Neural progenitor cell (in vitro differentiated cells): Measurements from ENCODE around the gene FBXL14. TPM values are rescaled to one million over a fixed set of nuclear protein-coding genes. Genes with fewer than 3 reads are reported as not detected.

Experiments
- DNase-seq: peaks from one replicate; pipeline ENCODE4 v3.0.0-alpha.2; 2016; ENCODE audit warnings: low spot score
- H2AFZ ChIP-seq: fragments of 200-600 bp; sonication (generic); replicated peaks from 2 replicates; pipeline ENCODE4 v1.6.1; 2016; ENCODE audit warnings: antibody characterized with exemption
- H3F3A ChIP-seq: fragments of 200-600 bp; sonication (generic); 2 replicates; pipeline ENCODE4 v1.6.1; 2016; ENCODE audit warnings: antibody characterized with exemption, low read depth
- H3K27ac ChIP-seq: fragments of 200-600 bp; sonication (generic); 2 replicates; pipeline ENCODE4 v1.5.1; 2016; ENCODE audit warnings: mild to moderate bottlenecking
- H3K27me3 ChIP-seq: fragments of 200-600 bp; sonication (generic); 2 replicates; pipeline ENCODE4 v1.6.1; 2016; ENCODE audit warnings: mild to moderate bottlenecking, moderate library complexity
- H3K36me3 ChIP-seq: fragments of 200-600 bp; sonication (generic); 2 replicates; pipeline ENCODE4 v1.5.1; 2016
- H3K4me1 ChIP-seq: fragments of 200-600 bp; sonication (generic); 2 replicates; pipeline ENCODE4 v1.6.1; 2016; ENCODE audit warnings: mixed run types
- H3K4me2 ChIP-seq: fragments of 200-600 bp; sonication (generic); 2 replicates; pipeline ENCODE4 v1.6.1; 2016
- H3K4me3 ChIP-seq: fragments of 200-600 bp; sonication (generic); 2 replicates; pipeline ENCODE4 v1.5.1; 2016
- H3K79me2 ChIP-seq: fragments of 200-600 bp; sonication (generic); 2 replicates; pipeline ENCODE4 v1.6.1; 2016; ENCODE audit warnings: low read depth
- H3K9ac ChIP-seq: fragments of 200-600 bp; sonication (generic); 2 replicates; pipeline ENCODE4 v1.6.1; 2016
- H3K9me3 ChIP-seq: fragments of 200-600 bp; sonication (generic); 2 replicates; pipeline ENCODE4 v1.5.1; 2016; ENCODE audit warnings: low read depth
- H4K20me1 ChIP-seq: fragments of 200-600 bp; sonication (generic); 2 replicates; pipeline ENCODE4 v1.6.1; 2016; ENCODE audit warnings: low read depth
- H3K27ac Mint-ChIP-seq: 3 replicates; pipeline ENCODE4 v1.8.0; 2021; ENCODE audit warnings: mixed read lengths
- H3K27me3 Mint-ChIP-seq: 2 replicates; pipeline ENCODE4 v1.8.0; 2022; ENCODE audit warnings: low read depth, mild to moderate bottlenecking, inconsistent platforms, moderate library complexity, mixed read lengths; ENCODE audit not compliant: insufficient read depth
- H3K36me3 Mint-ChIP-seq: 3 replicates; pipeline ENCODE4 v1.8.0; 2021; ENCODE audit warnings: mixed read lengths
- H3K4me1 Mint-ChIP-seq: 3 replicates; pipeline ENCODE4 v1.8.0; 2021; ENCODE audit warnings: mixed read lengths
- H3K4me3 Mint-ChIP-seq: 3 replicates; pipeline ENCODE4 v1.8.0; 2021; ENCODE audit warnings: mild to moderate bottlenecking, moderate library complexity, mixed read lengths
- H3K9me3 Mint-ChIP-seq: 3 replicates; pipeline ENCODE4 v1.8.0; 2020; ENCODE audit warnings: mixed read lengths
- EZH2 ChIP-seq: fragments of 200-600 bp; sonication (generic); IDR thresholded peaks from 2 replicates; pipeline ENCODE4 v1.6.1; 2017; ENCODE audit warnings: antibody characterized with exemption, mild to moderate bottlenecking, moderate library complexity
- EZH2phosphoT487 ChIP-seq: fragments of 200-600 bp; sonication (generic); IDR thresholded peaks from 2 replicates; pipeline ENCODE4 v1.6.1; 2017; ENCODE audit warnings: antibody characterized with exemption
- total RNA-seq: library from RNA; depleted of rRNA; stranded (reverse); fragments of >200 nt; gene quantifications from 2 replicates; pipeline ENCODE4 v1.2.3, GENCODE V29; 2015; ENCODE audit warnings: low replicate concordance
- TF ChIP-seq, protein P1 (sequence below): fragments of 200-600 bp; sonication (generic); IDR thresholded peaks from 2 replicates; pipeline ENCODE4 v1.5.1; 2017; ENCODE audit warnings: antibody characterized with exemption, mild to moderate bottlenecking

FBXL14 gene
- total RNA-seq, 1 donor from 2014 or later = 27.3 TPM

DNA sequence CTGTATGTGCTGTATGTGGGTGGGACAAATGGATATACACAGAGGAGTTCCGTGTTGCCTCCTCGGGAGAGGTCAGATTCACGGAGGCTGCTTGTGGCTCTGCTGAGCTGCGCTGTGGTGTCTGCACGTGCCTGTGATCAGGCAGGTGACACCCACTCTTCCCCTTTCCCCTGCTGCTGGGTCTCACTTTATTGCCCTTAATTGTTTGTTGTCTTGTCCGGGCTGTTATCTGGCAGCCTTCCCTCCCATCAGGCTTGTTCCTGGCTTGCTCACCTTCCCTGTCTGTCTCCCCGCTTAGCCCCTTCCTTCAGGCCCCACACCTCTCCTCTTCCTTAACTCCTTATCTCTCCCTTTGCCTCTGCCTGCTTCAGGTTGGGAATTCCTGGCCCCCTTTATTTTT lies 48.1 kb upstream of the FBXL14 start:
- no peak overlapping the region for H2AFZ ChIP-seq
- DNase-seq = no peak
- H3K79me2 ChIP-seq = no peaks in the 10 kb centered on the region
- H3K27me3 ChIP-seq = no peaks in the 10 kb centered on the region
- H3K36me3 ChIP-seq = no peaks in the 10 kb centered on the region
- H3K9me3 ChIP-seq = no peaks in the 10 kb centered on the region
- H3K36me3 Mint-ChIP-seq = peaks cover 20% of the 10 kb centered on the region
- peaks cover 38% of the 10 kb centered on the region for H3K4me1 Mint-ChIP-seq
- peaks cover 26% of the 10 kb centered on the region for H4K20me1 ChIP-seq
- no peak overlapping the region for H3K27ac ChIP-seq
- H3K4me2 ChIP-seq = no peak overlapping the region
- no peaks in the 10 kb centered on the region for H3K4me1 ChIP-seq
- no peaks in the 10 kb centered on the region for H3K27me3 Mint-ChIP-seq
- TF ChIP-seq EZH2phosphoT487 = no peak
- no peak for TF ChIP-seq EZH2
- TF ChIP-seq, protein P1, sequence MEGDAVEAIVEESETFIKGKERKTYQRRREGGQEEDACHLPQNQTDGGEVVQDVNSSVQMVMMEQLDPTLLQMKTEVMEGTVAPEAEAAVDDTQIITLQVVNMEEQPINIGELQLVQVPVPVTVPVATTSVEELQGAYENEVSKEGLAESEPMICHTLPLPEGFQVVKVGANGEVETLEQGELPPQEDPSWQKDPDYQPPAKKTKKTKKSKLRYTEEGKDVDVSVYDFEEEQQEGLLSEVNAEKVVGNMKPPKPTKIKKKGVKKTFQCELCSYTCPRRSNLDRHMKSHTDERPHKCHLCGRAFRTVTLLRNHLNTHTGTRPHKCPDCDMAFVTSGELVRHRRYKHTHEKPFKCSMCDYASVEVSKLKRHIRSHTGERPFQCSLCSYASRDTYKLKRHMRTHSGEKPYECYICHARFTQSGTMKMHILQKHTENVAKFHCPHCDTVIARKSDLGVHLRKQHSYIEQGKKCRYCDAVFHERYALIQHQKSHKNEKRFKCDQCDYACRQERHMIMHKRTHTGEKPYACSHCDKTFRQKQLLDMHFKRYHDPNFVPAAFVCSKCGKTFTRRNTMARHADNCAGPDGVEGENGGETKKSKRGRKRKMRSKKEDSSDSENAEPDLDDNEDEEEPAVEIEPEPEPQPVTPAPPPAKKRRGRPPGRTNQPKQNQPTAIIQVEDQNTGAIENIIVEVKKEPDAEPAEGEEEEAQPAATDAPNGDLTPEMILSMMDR = no peak
- no peak overlapping the region for H3K4me3 Mint-ChIP-seq
- no peak overlapping the region for H3K27ac Mint-ChIP-seq
- no peak overlapping the region for H3K9ac ChIP-seq
- H3F3A ChIP-seq = no peaks in the 10 kb centered on the region
- no peak overlapping the region for H3K4me3 ChIP-seq
- H3K9me3 Mint-ChIP-seq = no peaks in the 10 kb centered on the region

- no peak overlapping the region for H3K4me3 Mint-ChIP-seq
- H3K27ac ChIP-seq = no peak overlapping the region
- H3K27me3 ChIP-seq = no peaks in the 10 kb centered on the region
- H3K27me3 Mint-ChIP-seq = no peaks in the 10 kb centered on the region
- peaks cover 13% of the 10 kb centered on the region for H3K36me3 Mint-ChIP-seq
- DNase-seq = no peak
- H3K36me3 ChIP-seq = peaks cover 5% of the 10 kb centered on the region
- H3K4me2 ChIP-seq = no peak overlapping the region
- H4K20me1 ChIP-seq = peaks cover 28% of the 10 kb centered on the region
- H3F3A ChIP-seq = no peaks in the 10 kb centered on the region
- TF ChIP-seq, protein P1 = no peak
- TF ChIP-seq EZH2 (no peak), EZH2phosphoT487 (no peak)
- no peaks in the 10 kb centered on the region for H3K9me3 ChIP-seq
- no peaks in the 10 kb centered on the region for H3K79me2 ChIP-seq
- H3K9ac ChIP-seq = no peak overlapping the region
- H3K4me3 ChIP-seq = no peak overlapping the region
- H3K9me3 Mint-ChIP-seq = no peaks in the 10 kb centered on the region
- H2AFZ ChIP-seq = no peak overlapping the region
- H3K27ac Mint-ChIP-seq = peak overlapping the region; percentile 62
- peaks cover 34% of the 10 kb centered on the region for H3K4me1 Mint-ChIP-seq
- no peaks in the 10 kb centered on the region for H3K4me1 ChIP-seq
These were observed 46.2 kb upstream of the FBXL14 start for GRCh38 chr12:1640328-1641234.

- H3K4me2 ChIP-seq = no peak overlapping the region
- H3K36me3 ChIP-seq = peaks cover 5% of the 10 kb centered on the region
- no peak overlapping the region for H2AFZ ChIP-seq
- Mint-ChIP-seq H3K4me1 (peaks cover 33% of the 10 kb centered on the region), H3K27ac (no peak overlapping the region), H3K4me3 (no peak overlapping the region), H3K27me3 (no peaks in the 10 kb centered on the region), H3K9me3 (no peaks in the 10 kb centered on the region), H3K36me3 (peaks cover 13% of the 10 kb centered on the region)
- no peaks in the 10 kb centered on the region for H3K4me1 ChIP-seq
- H4K20me1 ChIP-seq = peaks cover 38% of the 10 kb centered on the region
- peaks cover 3% of the 10 kb centered on the region for H3K27me3 ChIP-seq
- no peak overlapping the region for H3K4me3 ChIP-seq
- TF ChIP-seq EZH2 (no peak), EZH2phosphoT487 (no peak)
- TF ChIP-seq, protein P1 = no peak
- H3K9ac ChIP-seq = no peak overlapping the region
- H3F3A ChIP-seq = no peaks in the 10 kb centered on the region
- no peak overlapping the region for H3K27ac ChIP-seq
- no peak for DNase-seq
- H3K79me2 ChIP-seq = no peaks in the 10 kb centered on the region
- no peaks in the 10 kb centered on the region for H3K9me3 ChIP-seq
These were observed 45.2 kb upstream of the FBXL14 start for GRCh38 chr12:1639538-1639937.
